Stimulated activated CD4-positive, alpha-beta T cell treated with anti-CD3 and anti-CD28 coated beads, TNF-alpha, amount 100 ng/mL, for 1 hour (primary cell): ENCODE results near the gene AP4M1.

Experiments used
- DNase-seq, 3 donors: peaks; one replicate each; pipeline ENCODE4 v3.0.0-alpha.2; 2020; ENCODE audit warnings: low read depth in 3 of 3, low spot score in 1 of 3

The AP4M1 gene

GRCh38 chr7:100101016-100101862 lies at the start of gene AP4M1, which contains the start of gene MCM7:
AP4M1 (plus strand) TSS chr7:100101643; CDS start chr7:100101715, 72 bp downstream.
MCM7 (minus strand) TSS chr7:100101397; CDS start chr7:100101294, 103 bp downstream.
- DNase-seq = peak; percentile 84 to 87 (median 84)

GRCh38 chr7:100053215-100053614 lies 48.2 kb upstream of the AP4M1 start:
- no peak for DNase-seq

GRCh38 chr7:100057006-100057405 lies 44.4 kb upstream of the AP4M1 start:
- no peak for DNase-seq

- DNase-seq = no peak
Observed at GRCh38 chr7:100059251-100059739, 42.1 kb upstream of the AP4M1 start.

- no peak for DNase-seq
Observed at GRCh38 chr7:100061518-100062193, 39.8 kb upstream of the AP4M1 start.

GRCh38 chr7:100063376-100063775 lies 38.1 kb upstream of the AP4M1 start:
- DNase-seq = no peak

- DNase-seq = no peak
Observed at GRCh38 chr7:100064162-100064561, 37.3 kb upstream of the AP4M1 start.

GRCh38 chr7:100065452-100066186 lies 35.8 kb upstream of the AP4M1 start:
- DNase-seq = no peak

GRCh38 chr7:100066953-100067352 lies 34.5 kb upstream of the AP4M1 start:
- DNase-seq = no peak

- no peak for DNase-seq
Observed at GRCh38 chr7:100069991-100070390, 31.5 kb upstream of the AP4M1 start.

- no peak for DNase-seq
Observed at GRCh38 chr7:100071018-100071723, 30.3 kb upstream of the AP4M1 start.

GRCh38 chr7:100072462-100072861 lies 29.0 kb upstream of the AP4M1 start:
- DNase-seq = no peak

- DNase-seq = no peak
Observed at GRCh38 chr7:100074841-100075240, 26.6 kb upstream of the AP4M1 start.

GRCh38 chr7:100075418-100075817 lies 26.0 kb upstream of the AP4M1 start:
- no peak for DNase-seq

- no peak for DNase-seq
Observed at GRCh38 chr7:100077205-100077604, 24.2 kb upstream of the AP4M1 start.

GRCh38 chr7:100079024-100079560 lies 22.4 kb upstream of the AP4M1 start:
- DNase-seq = no peak

- no peak for DNase-seq
Observed at GRCh38 chr7:100080907-100081534, 20.4 kb upstream of the AP4M1 start.

GRCh38 chr7:100081535-100082102 lies 19.8 kb upstream of the AP4M1 start, which contains the start of gene ZNF3:
ZNF3 (minus strand) TSS chr7:100081723; CDS start chr7:100077357, 4,366 bp downstream.
- peak; percentile 94 for DNase-seq

GRCh38 chr7:100082978-100083377 lies 18.5 kb upstream of the AP4M1 start:
- DNase-seq = no peak

- no peak for DNase-seq
Observed at GRCh38 chr7:100085515-100085914, 15.9 kb upstream of the AP4M1 start.
